ENCODE results near the gene DSG3. TPM values are rescaled to one million over a fixed set of nuclear protein-coding genes. Genes with fewer than 3 reads are reported as not detected.

DSG3 gene
- not detected for total RNA-seq
- long read RNA-seq, result 0 reads

- intact Hi-C loops (cut with DNase I), result no loop called here
- no peak for ATAC-seq (ENCODE audit: poor library complexity)
- DNase-seq, result no peak
These were observed at the start of gene DSG3 for GRCh38 chr18:31447530-31448191. DSG3 (plus strand) TSS chr18:31447741; CDS start chr18:31447878, 137 bp downstream.

- intact Hi-C loops (cut with DNase I), result no loop called here
- no peak for DNase-seq
- ATAC-seq (ENCODE audit: poor library complexity), result no peak
These were observed 49.4 kb upstream of the DSG3 start for GRCh38 chr18:31398191-31398590.

- intact Hi-C loops (cut with DNase I), result no loop called here
- DNase-seq (no peak), ATAC-seq (ENCODE audit: poor library complexity) (no peak)
These were observed 48.1 kb upstream of the DSG3 start for GRCh38 chr18:31399306-31400032.

- no peak for ATAC-seq (ENCODE audit: poor library complexity)
- DNase-seq, result no peak
- intact Hi-C loops (cut with DNase I), result no loop called here
These were observed 46.1 kb upstream of the DSG3 start for GRCh38 chr18:31401156-31402025.

- no peak for DNase-seq
- ATAC-seq (ENCODE audit: poor library complexity), result no peak
- intact Hi-C loops (cut with DNase I), result no loop called here
These were observed 45.5 kb upstream of the DSG3 start for GRCh38 chr18:31402026-31402373.

GRCh38 chr18:31403409-31403808 lies 44.1 kb upstream of the DSG3 start:
- intact Hi-C loops (cut with DNase I), result no loop called here
- no peak for ATAC-seq (ENCODE audit: poor library complexity)

GRCh38 chr18:31407649-31408048 lies 39.9 kb upstream of the DSG3 start:
- DNase-seq (no peak), ATAC-seq (ENCODE audit: poor library complexity) (no peak)
- intact Hi-C loops (cut with DNase I), result no loop called here

More at GRCh38 chr18:31403409-31403808, 44.1 kb upstream of the DSG3 start:
- DNase-seq, result no peak

- DNase-seq (no peak), ATAC-seq (ENCODE audit: poor library complexity) (no peak)
- intact Hi-C loops (cut with DNase I), result no loop called here
These were observed 38.3 kb upstream of the DSG3 start for GRCh38 chr18:31409276-31409675.

- intact Hi-C loops (cut with DNase I), result no loop called here
- ATAC-seq (ENCODE audit: poor library complexity), result no peak
- no peak for DNase-seq
These were observed 36.6 kb upstream of the DSG3 start for GRCh38 chr18:31410716-31411483.

- ATAC-seq (ENCODE audit: poor library complexity) (no peak), DNase-seq (no peak)
- intact Hi-C loops (cut with DNase I), result no loop called here
These were observed 34.4 kb upstream of the DSG3 start for GRCh38 chr18:31413137-31413536.

- DNase-seq (no peak), ATAC-seq (ENCODE audit: poor library complexity) (no peak)
- intact Hi-C loops (cut with DNase I), result no loop called here
These were observed 29.7 kb upstream of the DSG3 start for GRCh38 chr18:31417850-31418249.

GRCh38 chr18:31419457-31419932 lies 28.0 kb upstream of the DSG3 start:
- intact Hi-C loops (cut with DNase I), result no loop called here
- no peak for DNase-seq
- ATAC-seq (ENCODE audit: poor library complexity), result no peak

- ATAC-seq (ENCODE audit: poor library complexity), result no peak
- intact Hi-C loops (cut with DNase I), result no loop called here
- no peak for DNase-seq
These were observed 27.5 kb upstream of the DSG3 start for GRCh38 chr18:31420032-31420431.

GRCh38 chr18:31420524-31420923 lies 27.0 kb upstream of the DSG3 start:
- ATAC-seq (ENCODE audit: poor library complexity), result no peak
- no peak for DNase-seq
- intact Hi-C loops (cut with DNase I), result no loop called here

- ATAC-seq (ENCODE audit: poor library complexity) (peak; percentile 22), DNase-seq (no peak)
- intact Hi-C loops (cut with DNase I), result no loop called here
These were observed 23.1 kb upstream of the DSG3 start for GRCh38 chr18:31424383-31424988.

- ATAC-seq (ENCODE audit: poor library complexity), result no peak
- intact Hi-C loops (cut with DNase I), result no loop called here
These were observed 21.5 kb upstream of the DSG3 start for GRCh38 chr18:31426021-31426420.

GRCh38 chr18:31426871-31427406 lies 20.6 kb upstream of the DSG3 start:
- DNase-seq, result no peak
- intact Hi-C loops (cut with DNase I), result no loop called here

More at GRCh38 chr18:31426021-31426420, 21.5 kb upstream of the DSG3 start:
- DNase-seq, result no peak

GRCh38 chr18:31428211-31428610 lies 19.3 kb upstream of the DSG3 start:
- no peak for ATAC-seq (ENCODE audit: poor library complexity)
- no peak for DNase-seq
- intact Hi-C loops (cut with DNase I), result no loop called here

More at GRCh38 chr18:31426871-31427406, 20.6 kb upstream of the DSG3 start:
- ATAC-seq (ENCODE audit: poor library complexity), result no peak

Measured in Right ventricle myocardium superior (tissue), 1 donor.